Measurements from ENCODE around the gene PARP16. TPM values are rescaled to one million over a fixed set of nuclear protein-coding genes. Genes with fewer than 3 reads are reported as not detected.

PARP16 gene
- total and polyA plus RNA-seq, 2 experiments from 2014 or later, result 3.6 to 4.1 TPM

GRCh38 chr15:65302061-65302460, 15.4 kb upstream of the PARP16 start (continued):
- no peak for TF ChIP-seq ZNF462 (CRISPR knock-in tag; IDR thresholded peaks at IDR 0.05)
- TF ChIP-seq, protein P1, sequence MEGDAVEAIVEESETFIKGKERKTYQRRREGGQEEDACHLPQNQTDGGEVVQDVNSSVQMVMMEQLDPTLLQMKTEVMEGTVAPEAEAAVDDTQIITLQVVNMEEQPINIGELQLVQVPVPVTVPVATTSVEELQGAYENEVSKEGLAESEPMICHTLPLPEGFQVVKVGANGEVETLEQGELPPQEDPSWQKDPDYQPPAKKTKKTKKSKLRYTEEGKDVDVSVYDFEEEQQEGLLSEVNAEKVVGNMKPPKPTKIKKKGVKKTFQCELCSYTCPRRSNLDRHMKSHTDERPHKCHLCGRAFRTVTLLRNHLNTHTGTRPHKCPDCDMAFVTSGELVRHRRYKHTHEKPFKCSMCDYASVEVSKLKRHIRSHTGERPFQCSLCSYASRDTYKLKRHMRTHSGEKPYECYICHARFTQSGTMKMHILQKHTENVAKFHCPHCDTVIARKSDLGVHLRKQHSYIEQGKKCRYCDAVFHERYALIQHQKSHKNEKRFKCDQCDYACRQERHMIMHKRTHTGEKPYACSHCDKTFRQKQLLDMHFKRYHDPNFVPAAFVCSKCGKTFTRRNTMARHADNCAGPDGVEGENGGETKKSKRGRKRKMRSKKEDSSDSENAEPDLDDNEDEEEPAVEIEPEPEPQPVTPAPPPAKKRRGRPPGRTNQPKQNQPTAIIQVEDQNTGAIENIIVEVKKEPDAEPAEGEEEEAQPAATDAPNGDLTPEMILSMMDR (conservative IDR thresholded peaks at IDR 0.05; ENCODE audit: low read depth in 2 of 2), result no peak

DNA sequence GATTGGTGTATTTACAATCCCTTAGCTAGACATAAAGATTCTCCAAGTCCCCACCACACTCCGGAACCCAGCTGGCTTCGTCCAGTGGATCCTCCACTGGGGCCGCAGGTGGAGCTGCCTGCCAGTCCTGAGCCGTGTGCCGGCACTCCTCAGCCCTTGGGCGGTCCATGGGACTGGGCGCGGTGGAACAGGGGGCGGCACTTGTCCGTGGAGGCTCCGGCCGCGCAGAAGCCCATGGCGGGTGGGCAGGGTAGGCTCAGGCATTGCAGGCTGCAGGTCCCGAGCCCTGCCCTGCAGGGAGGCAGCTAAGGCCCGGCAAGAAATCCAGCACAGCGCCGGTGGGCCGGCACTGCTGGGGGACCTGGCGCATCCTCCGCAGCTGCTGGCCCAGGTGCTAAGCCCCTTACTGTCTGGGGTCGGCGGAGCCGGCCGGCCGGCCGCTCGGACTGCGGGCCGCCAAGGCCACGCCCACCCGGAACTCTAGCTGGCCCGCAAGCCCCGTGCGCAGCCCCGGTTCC, 14.3 kb upstream of the PARP16 start:
- Mint-ChIP-seq H3K4me3 (no peak overlapping the region), H3K4me1 (peaks cover 12% of the 10 kb centered on the region), H3K9me3 (peaks cover 11% of the 10 kb centered on the region; the same call in 2 of the 3 replicates), H3K27me3 (ENCODE audit: insufficient read depth, low read depth, poor library complexity) (peaks cover 30% of the 10 kb centered on the region), H3K27ac (no peak overlapping the region), H3K36me3 (ENCODE audit: low read depth) (no peaks in the 10 kb centered on the region)
- ATAC-seq (no peak; the same call in 2 of the 3 replicates), DNase-seq (ENCODE audit: low spot score) (peak; percentile 74)
- no peaks in the 10 kb centered on the region; the same call in 1 of the 2 replicates for H3F3A ChIP-seq (replicated peaks; ENCODE audit: low read depth)
- H3K9me2 ChIP-seq (ENCODE audit: insufficient read depth), result no peaks in the 10 kb centered on the region
- no peaks in the 10 kb centered on the region for H3K27me3 ChIP-seq (ENCODE audit: insufficient read depth)
- no peaks in the 10 kb centered on the region for H3K4me1 ChIP-seq (ENCODE audit: insufficient read depth)
- H3K79me2 ChIP-seq (replicated peaks; ENCODE audit: insufficient read depth), result no peaks in the 10 kb centered on the region
- no peaks in the 10 kb centered on the region for H3K36me3 ChIP-seq (ENCODE audit: insufficient read depth)
- H3K4me2 ChIP-seq, result peak overlapping the region; percentile 74
- H2AFZ ChIP-seq, result peak overlapping the region; percentile 33; the same call in 1 of the 2 replicates
- no peak overlapping the region for H3K27ac ChIP-seq (ENCODE audit: low read depth)
- H4K20me1 ChIP-seq (replicated peaks; ENCODE audit: insufficient read depth), result no peaks in the 10 kb centered on the region
- H3K4me3 ChIP-seq, result peak overlapping the region; percentile 49
- TF ChIP-seq JUNB (IDR thresholded peaks at IDR 0.05; ENCODE audit: unreplicated experiment) (no peak), STAT1 (IDR thresholded peaks at IDR 0.05; ENCODE audit: unreplicated experiment) (no peak), CREB1 (CRISPR knock-in tag; IDR thresholded peaks at IDR 0.05; ENCODE audit: low read depth) (no peak), ZNF114 (CRISPR knock-in tag; IDR thresholded peaks at IDR 0.05) (no peak), EZH2 (IDR thresholded peaks at IDR 0.05; ENCODE audit: low read depth, unreplicated experiment) (no peak), POLR2AphosphoS5 (IDR thresholded peaks at IDR 0.05; ENCODE audit: low read depth) (no peak; the same call in none of the 2 replicates), ZNF331 (CRISPR knock-in tag; IDR thresholded peaks at IDR 0.05; ENCODE audit: low read depth) (no peak)
- TF ChIP-seq, protein P1 (conservative IDR thresholded peaks at IDR 0.05; ENCODE audit: low read depth in 2 of 2), result no peak
- TF ChIP-seq, protein P2, sequence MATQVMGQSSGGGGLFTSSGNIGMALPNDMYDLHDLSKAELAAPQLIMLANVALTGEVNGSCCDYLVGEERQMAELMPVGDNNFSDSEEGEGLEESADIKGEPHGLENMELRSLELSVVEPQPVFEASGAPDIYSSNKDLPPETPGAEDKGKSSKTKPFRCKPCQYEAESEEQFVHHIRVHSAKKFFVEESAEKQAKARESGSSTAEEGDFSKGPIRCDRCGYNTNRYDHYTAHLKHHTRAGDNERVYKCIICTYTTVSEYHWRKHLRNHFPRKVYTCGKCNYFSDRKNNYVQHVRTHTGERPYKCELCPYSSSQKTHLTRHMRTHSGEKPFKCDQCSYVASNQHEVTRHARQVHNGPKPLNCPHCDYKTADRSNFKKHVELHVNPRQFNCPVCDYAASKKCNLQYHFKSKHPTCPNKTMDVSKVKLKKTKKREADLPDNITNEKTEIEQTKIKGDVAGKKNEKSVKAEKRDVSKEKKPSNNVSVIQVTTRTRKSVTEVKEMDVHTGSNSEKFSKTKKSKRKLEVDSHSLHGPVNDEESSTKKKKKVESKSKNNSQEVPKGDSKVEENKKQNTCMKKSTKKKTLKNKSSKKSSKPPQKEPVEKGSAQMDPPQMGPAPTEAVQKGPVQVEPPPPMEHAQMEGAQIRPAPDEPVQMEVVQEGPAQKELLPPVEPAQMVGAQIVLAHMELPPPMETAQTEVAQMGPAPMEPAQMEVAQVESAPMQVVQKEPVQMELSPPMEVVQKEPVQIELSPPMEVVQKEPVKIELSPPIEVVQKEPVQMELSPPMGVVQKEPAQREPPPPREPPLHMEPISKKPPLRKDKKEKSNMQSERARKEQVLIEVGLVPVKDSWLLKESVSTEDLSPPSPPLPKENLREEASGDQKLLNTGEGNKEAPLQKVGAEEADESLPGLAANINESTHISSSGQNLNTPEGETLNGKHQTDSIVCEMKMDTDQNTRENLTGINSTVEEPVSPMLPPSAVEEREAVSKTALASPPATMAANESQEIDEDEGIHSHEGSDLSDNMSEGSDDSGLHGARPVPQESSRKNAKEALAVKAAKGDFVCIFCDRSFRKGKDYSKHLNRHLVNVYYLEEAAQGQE (IDR thresholded peaks at IDR 0.05; ENCODE audit: unreplicated experiment), result no peak
